ENCODE measurements around the gene COL9A1. TPM values are rescaled to one million over a fixed set of nuclear protein-coding genes. Genes with fewer than 3 reads are reported as not detected.

Gene COL9A1
- total RNA-seq, 1 donor from 2014 or later, result not detected

DNA sequence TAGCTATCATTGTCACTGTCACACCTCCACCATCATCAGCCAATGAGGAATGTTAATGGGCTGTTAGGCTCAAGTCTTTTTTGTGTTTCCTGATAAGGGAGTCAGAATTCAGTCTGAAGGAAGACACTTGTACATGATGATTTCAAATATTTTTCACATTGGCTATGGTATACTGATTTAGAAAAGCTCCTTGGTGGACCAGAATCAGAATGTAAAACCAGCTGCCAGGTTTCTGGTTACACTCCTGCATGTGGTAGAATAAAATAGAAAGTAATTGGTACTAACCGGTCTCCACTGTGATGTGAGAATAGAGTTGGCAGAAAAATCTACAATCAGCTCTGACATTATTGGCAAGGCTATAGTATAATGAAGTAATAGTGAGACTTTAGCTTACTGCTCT, 10.7 kb downstream of the COL9A1 start:
- H3K27me3 Mint-ChIP-seq (ENCODE audit: unreplicated experiment), result peaks cover 20% of the 10 kb centered on the region
- no peaks in the 10 kb centered on the region for H3K36me3 Mint-ChIP-seq (ENCODE audit: unreplicated experiment)
- no peaks in the 10 kb centered on the region for H3K9me3 Mint-ChIP-seq (ENCODE audit: unreplicated experiment)
- no peak overlapping the region for H3K27ac Mint-ChIP-seq (ENCODE audit: unreplicated experiment)
- no peak for DNase-seq (ENCODE audit: extremely low spot score, unreplicated experiment)
- no peak overlapping the region for H3K4me3 Mint-ChIP-seq (ENCODE audit: unreplicated experiment)
- no peak for TF ChIP-seq CTCF (IDR thresholded peaks at IDR 0.05)
- H3K4me1 Mint-ChIP-seq (ENCODE audit: unreplicated experiment), result no peaks in the 10 kb centered on the region

GRCh38 chr6:70289299-70289698, 13.6 kb downstream of the COL9A1 start:
- peak; percentile 26 for TF ChIP-seq CTCF (IDR thresholded peaks at IDR 0.05)
- no peak for DNase-seq (ENCODE audit: extremely low spot score, unreplicated experiment)
- H3K27me3 Mint-ChIP-seq (ENCODE audit: unreplicated experiment), result peaks cover 25% of the 10 kb centered on the region
- no peak overlapping the region for H3K27ac Mint-ChIP-seq (ENCODE audit: unreplicated experiment)
- H3K36me3 Mint-ChIP-seq (ENCODE audit: unreplicated experiment), result no peaks in the 10 kb centered on the region
- no peaks in the 10 kb centered on the region for H3K9me3 Mint-ChIP-seq (ENCODE audit: unreplicated experiment)
- H3K4me1 Mint-ChIP-seq (ENCODE audit: unreplicated experiment), result no peaks in the 10 kb centered on the region
- no peak overlapping the region for H3K4me3 Mint-ChIP-seq (ENCODE audit: unreplicated experiment)

DNA sequence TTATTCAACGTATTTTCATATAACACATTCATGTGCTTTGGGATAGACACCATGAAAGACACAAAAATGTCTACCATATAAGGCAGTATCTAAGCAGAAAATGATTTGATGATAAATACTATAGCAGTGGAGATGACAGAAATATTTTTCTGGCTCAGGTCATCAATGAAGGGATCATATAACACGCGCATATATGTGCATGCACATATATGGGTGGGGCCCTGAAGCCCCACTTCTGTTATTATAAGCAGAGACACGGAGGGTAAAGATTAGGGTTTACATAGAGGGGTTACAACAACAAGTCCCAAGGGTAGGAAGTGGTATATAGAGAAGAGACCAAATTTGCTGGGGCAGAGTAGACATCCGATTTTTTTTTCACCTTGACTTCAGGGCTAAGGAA, 16.0 kb downstream of the COL9A1 start:
- H3K9me3 Mint-ChIP-seq (ENCODE audit: unreplicated experiment), result no peaks in the 10 kb centered on the region
- H3K27ac Mint-ChIP-seq (ENCODE audit: unreplicated experiment), result no peak overlapping the region
- H3K4me3 Mint-ChIP-seq (ENCODE audit: unreplicated experiment), result no peak overlapping the region

GRCh38 chr6:70285201-70285600, 17.7 kb downstream of the COL9A1 start:
- Mint-ChIP-seq H3K27ac (ENCODE audit: unreplicated experiment) (no peak overlapping the region), H3K9me3 (ENCODE audit: unreplicated experiment) (no peaks in the 10 kb centered on the region), H3K27me3 (ENCODE audit: unreplicated experiment) (peaks cover 46% of the 10 kb centered on the region), H3K4me1 (ENCODE audit: unreplicated experiment) (peaks cover 9% of the 10 kb centered on the region), H3K36me3 (ENCODE audit: unreplicated experiment) (no peaks in the 10 kb centered on the region), H3K4me3 (ENCODE audit: unreplicated experiment) (no peak overlapping the region)
- no peak for TF ChIP-seq CTCF (IDR thresholded peaks at IDR 0.05)
- no peak for DNase-seq (ENCODE audit: extremely low spot score, unreplicated experiment)

More for the DNA sequence above, 16.0 kb downstream of the COL9A1 start:
- Mint-ChIP-seq H3K36me3 (ENCODE audit: unreplicated experiment) (no peaks in the 10 kb centered on the region), H3K4me1 (ENCODE audit: unreplicated experiment) (peaks cover 9% of the 10 kb centered on the region), H3K27me3 (ENCODE audit: unreplicated experiment) (peaks cover 31% of the 10 kb centered on the region)
- no peak for DNase-seq (ENCODE audit: extremely low spot score, unreplicated experiment)
- TF ChIP-seq CTCF (IDR thresholded peaks at IDR 0.05), result no peak

- no peaks in the 10 kb centered on the region for H3K9me3 Mint-ChIP-seq (ENCODE audit: unreplicated experiment)
- no peak for TF ChIP-seq CTCF (IDR thresholded peaks at IDR 0.05)
- H3K4me1 Mint-ChIP-seq (ENCODE audit: unreplicated experiment), result peaks cover 9% of the 10 kb centered on the region
- H3K27ac Mint-ChIP-seq (ENCODE audit: unreplicated experiment), result no peak overlapping the region
- no peak for DNase-seq (ENCODE audit: extremely low spot score, unreplicated experiment)
- no peak overlapping the region for H3K4me3 Mint-ChIP-seq (ENCODE audit: unreplicated experiment)
- H3K36me3 Mint-ChIP-seq (ENCODE audit: unreplicated experiment), result no peaks in the 10 kb centered on the region
- H3K27me3 Mint-ChIP-seq (ENCODE audit: unreplicated experiment), result peaks cover 61% of the 10 kb centered on the region
Measured at GRCh38 chr6:70282919-70283461, 19.9 kb downstream of the COL9A1 start.

Measured in osteocyte (in vitro differentiated cells).